ENCODE data around the gene KXD1.

KXD1 gene

GRCh38 chr19:18618236-18618635 lies 60.6 kb downstream of the KXD1 start:
- no peak for DNase-seq

Measured in NCI-H187 treated with DMSO at 0.1 percent for 48 hours (cell line).